SK-N-SH (cell line): ENCODE measurements around the gene DGCR2. TPM values are rescaled to one million over a fixed set of nuclear protein-coding genes. Genes with fewer than 3 reads are reported as not detected.

Experiments used
- CTCF ChIA-PET: fragments of 300-600, 350-600 bp; formaldehyde crosslinking; extraction: SDS; loops from one replicate; lab custom pipeline; 2021; lab: Yijun Ruan, JAX
- POLR2A ChIA-PET: fragments of 350-600 bp; sonication (Branson Sonifier 250); formaldehyde crosslinking; extraction: SDS; loops from one replicate; lab custom pipeline; 2020; ENCODE audit warnings: antibody characterized with exemption, inconsistent platforms; lab: Yijun Ruan, JAX
- DNase-seq: peaks from one replicate; pipeline ENCODE4 v3.0.0; 2012
- H2AFZ ChIP-seq: fragments of 200-600 bp; sonication (generic); 2 replicates; pipeline ENCODE4 v1.8.1; 2016; ENCODE audit warnings: antibody characterized with exemption, mild to moderate bottlenecking, low read depth
- H3F3A ChIP-seq: fragments of 200-600 bp; sonication (generic); replicated peaks from 2 replicates; pipeline ENCODE3; 2016; ENCODE audit warnings: antibody characterized with exemption, mild to moderate bottlenecking; ENCODE audit not compliant: insufficient read depth
- H3K27ac ChIP-seq, 2 experiments: fragments of 200-500 bp in 1 of 2; fragments of 200-600 bp in 1 of 2; sonication (Bioruptor generic) in 1 of 2; sonication (generic), shearing (Covaris generic) in 1 of 2; 2 replicates each; pipeline versions ENCODE4 v1.5.1 to v1.6.1; 2014 to 2016; ENCODE audit warnings: low read depth in 2 of 2, inconsistent platforms in 1 of 2, low read length in 1 of 2, mild to moderate bottlenecking in 1 of 2, mixed read lengths in 1 of 2
- H3K27me3 ChIP-seq: fragments of 200-600 bp; sonication (generic), shearing (Covaris generic); 2 replicates; pipeline ENCODE4 v1.6.1; 2016; ENCODE audit warnings: mixed run types; ENCODE audit not compliant: insufficient read depth
- H3K36me3 ChIP-seq, 2 experiments: fragments of 200-500 bp in 1 of 2; fragments of 200-600 bp in 1 of 2; sonication (Bioruptor generic) in 1 of 2; sonication (generic) in 1 of 2; replicated peaks in 1 of 2; 2 replicates each; pipeline versions ENCODE3 to v1.5.1; 2014 to 2016; ENCODE audit warnings: low read length in 1 of 2, mild to moderate bottlenecking in 1 of 2; ENCODE audit not compliant: insufficient read depth in 2 of 2, control insufficient read depth in 1 of 2
- H3K4me1 ChIP-seq, 2 experiments: fragments of 200-500 bp in 1 of 2; fragments of 200-600 bp in 1 of 2; sonication (Bioruptor generic) in 1 of 2; sonication (generic), shearing (Covaris generic) in 1 of 2; 2 replicates each; pipeline versions ENCODE4 v1.5.1 to v1.6.1; 2014 to 2016; ENCODE audit warnings: low read depth in 1 of 2, low read length in 1 of 2, mixed run types in 1 of 2; ENCODE audit not compliant: insufficient read depth in 2 of 2, control insufficient read depth in 1 of 2
- H3K4me2 ChIP-seq: fragments of 200-600 bp; sonication (generic), shearing (Covaris generic); 2 replicates; pipeline ENCODE4 v1.6.1; 2017; ENCODE audit warnings: mixed run types
- H3K4me3 ChIP-seq, 2 experiments: fragments of 200-500 bp in 1 of 2; fragments of 200-600 bp in 1 of 2; sonication (Bioruptor generic) in 1 of 2; sonication (generic), shearing (Covaris generic) in 1 of 2; 2 replicates each; pipeline versions ENCODE4 v1.5.1 to v1.8.1; 2014 to 2016; ENCODE audit warnings: low read depth in 2 of 2, inconsistent platforms in 1 of 2, low read length in 1 of 2, mild to moderate bottlenecking in 1 of 2, mixed read lengths in 1 of 2, moderate library complexity in 1 of 2
- H3K79me2 ChIP-seq: fragments of 200-600 bp; sonication (generic); 2 replicates; pipeline ENCODE4 v1.8.1; 2017; ENCODE audit warnings: mild to moderate bottlenecking; ENCODE audit not compliant: insufficient read depth
- H3K9ac ChIP-seq: fragments of 200-600 bp; sonication (generic); 2 replicates; pipeline ENCODE4 v1.6.1; 2017; ENCODE audit warnings: mixed run types
- H3K9me2 ChIP-seq: fragments of 200-600 bp; sonication (generic); 2 replicates; pipeline ENCODE4 v1.6.1; 2017; ENCODE audit warnings: mixed run types
- H3K9me3 ChIP-seq: fragments of 200-600 bp; sonication (generic); 2 replicates; pipeline ENCODE4 v1.6.1; 2017; ENCODE audit warnings: mixed run types, mild to moderate bottlenecking, moderate library complexity
- H4K20me1 ChIP-seq: fragments of 200-600 bp; sonication (generic); 2 replicates; pipeline ENCODE4 v1.6.1; 2017; ENCODE audit warnings: mild to moderate bottlenecking, mixed run types; ENCODE audit not compliant: insufficient read depth
- EP300 ChIP-seq, 2 experiments: IDR thresholded peaks; 2 replicates each; pipeline versions ENCODE4 v1.4.0 to v1.6.1; 2012; ENCODE audit warnings: borderline replicate concordance in 1 of 2, low read depth in 1 of 2, low read length in 1 of 2
- EZH2phosphoT487 ChIP-seq: fragments of 200-600 bp; sonication (generic); IDR thresholded peaks from 2 replicates; pipeline ENCODE4 v1.6.1; 2017; ENCODE audit warnings: low read depth, mixed run types, mild to moderate bottlenecking, antibody characterized with exemption, moderate library complexity, borderline replicate concordance
- FOXM1 ChIP-seq: IDR thresholded peaks from 2 replicates; pipeline ENCODE4 v1.4.0; 2012; ENCODE audit warnings: low read depth, mild to moderate bottlenecking
- JUND ChIP-seq: IDR thresholded peaks from 2 replicates; pipeline ENCODE4 v1.4.0; 2012
- NFIC ChIP-seq: IDR thresholded peaks from 2 replicates; pipeline ENCODE4 v1.4.0; 2012; ENCODE audit warnings: borderline replicate concordance
- POLR2AphosphoS5 ChIP-seq: IDR thresholded peaks from 2 replicates; pipeline ENCODE4 v1.6.1; 2012; ENCODE audit warnings: low read depth, low read length
- RCOR1 ChIP-seq: fragments of 150-350 bp; IDR thresholded peaks from 2 replicates; pipeline ENCODE4 v1.6.1; 2017; ENCODE audit warnings: antibody characterized with exemption, low read length
- RFX5 ChIP-seq: IDR thresholded peaks from 2 replicates; pipeline ENCODE4 v1.6.1; 2012; ENCODE audit warnings: mild to moderate bottlenecking, improper control_type of control experiment, low read length
- SMC3 ChIP-seq: IDR thresholded peaks from 2 replicates; pipeline ENCODE4 v1.6.1; 2012; ENCODE audit warnings: low read depth, low read length, improper control_type of control experiment
- TAF1 ChIP-seq: IDR thresholded peaks from 2 replicates; pipeline ENCODE4 v1.6.1; 2012; ENCODE audit warnings: low read depth, mild to moderate bottlenecking, low read length, moderate library complexity, borderline replicate concordance
- TCF12 ChIP-seq: IDR thresholded peaks from 2 replicates; pipeline ENCODE4 v1.4.0; 2012
- TEAD4 ChIP-seq: IDR thresholded peaks from 2 replicates; pipeline ENCODE4 v1.4.0; 2012; ENCODE audit warnings: mild to moderate bottlenecking, borderline replicate concordance; ENCODE audit not compliant: insufficient read depth
- WGBS: methylation state at CpG from one replicate; pipeline ENCODE4 v1.1.6; 2017; ENCODE audit warnings: low lambda C conversion rate; 5-methylcytosine and 5-hydroxymethylcytosine counted together
- polyA plus RNA-seq, 3 experiments: library from polyadenylated mRNA; depleted of rRNA; stranded (reverse); fragments of >200 nt; gene quantifications; 2 replicates each; pipeline ENCODE4 v1.2.3, GENCODE V29; 2012
- TF ChIP-seq, protein P1 (sequence below): IDR thresholded peaks from 2 replicates; pipeline ENCODE4 v1.6.1; 2012; ENCODE audit warnings: mild to moderate bottlenecking, low read depth, low read length, moderate library complexity

DGCR2 gene
- polyA plus RNA-seq, 1 of the 3 experiments (the other 2 are of a cell fraction): 30.4 TPM

- H3K4me2 ChIP-seq: no peak overlapping the region
- 80% methylated on average over 3 of the region's 6 CpGs for WGBS
- peaks cover 6% of the 10 kb centered on the region; the same call in 1 of the 2 replicates for H4K20me1 ChIP-seq
Measured at GRCh38 chr22:19039796-19040280, 82.4 kb downstream of the DGCR2 start.

DNA sequence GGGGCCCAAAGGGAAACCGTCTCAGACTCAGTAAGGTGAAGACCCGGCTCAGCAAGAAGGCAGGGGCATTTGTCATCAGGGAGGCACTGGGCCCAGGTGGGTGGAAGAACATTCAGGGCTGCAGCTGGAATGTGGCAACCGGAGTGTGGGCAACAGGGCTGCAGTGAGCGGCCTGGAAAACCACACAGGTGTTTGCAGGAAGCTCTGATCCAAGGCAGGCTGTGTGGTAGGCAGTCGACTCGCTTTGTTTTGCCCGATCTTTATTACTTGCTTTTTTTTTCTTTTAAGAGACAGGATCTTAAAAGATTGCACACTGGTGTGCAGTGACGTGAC is 82.8 kb downstream of the DGCR2 start:
- Histone ChIP-seq H3K79me2 (no peaks in the 10 kb centered on the region), H3F3A (no peaks in the 10 kb centered on the region), H3K27ac (no peak overlapping the region), H3K36me3 (peaks cover under 1 to 52% of the 10 kb centered on the region in 2 experiments), H4K20me1 (peaks cover 6% of the 10 kb centered on the region; the same call in 1 of the 2 replicates), H2AFZ (no peak overlapping the region), H3K9me3 (no peaks in the 10 kb centered on the region), H3K4me3 (no peak overlapping the region), H3K9ac (no peak overlapping the region), H3K4me1 (no peaks in the 10 kb centered on the region), H3K9me2 (no peaks in the 10 kb centered on the region), H3K27me3 (no peaks in the 10 kb centered on the region), H3K4me2 (no peak overlapping the region)
- 96% methylated on average over 8 of the region's 8 CpGs for WGBS
- POLR2A ChIA-PET: no interaction called here
- no peak for DNase-seq
- TF ChIP-seq RFX5 (no peak), SMC3 (no peak), NFIC (no peak), JUND (no peak), EP300 (IDR thresholded peaks at IDR 0.05; ENCODE audit: borderline replicate concordance in 1 of 2, low read depth in 1 of 2, low read length in 1 of 2) (no peak), POLR2AphosphoS5 (no peak), RCOR1 (no peak), TAF1 (no peak), TCF12 (no peak), EZH2phosphoT487 (no peak)
- TF ChIP-seq, protein P1, sequence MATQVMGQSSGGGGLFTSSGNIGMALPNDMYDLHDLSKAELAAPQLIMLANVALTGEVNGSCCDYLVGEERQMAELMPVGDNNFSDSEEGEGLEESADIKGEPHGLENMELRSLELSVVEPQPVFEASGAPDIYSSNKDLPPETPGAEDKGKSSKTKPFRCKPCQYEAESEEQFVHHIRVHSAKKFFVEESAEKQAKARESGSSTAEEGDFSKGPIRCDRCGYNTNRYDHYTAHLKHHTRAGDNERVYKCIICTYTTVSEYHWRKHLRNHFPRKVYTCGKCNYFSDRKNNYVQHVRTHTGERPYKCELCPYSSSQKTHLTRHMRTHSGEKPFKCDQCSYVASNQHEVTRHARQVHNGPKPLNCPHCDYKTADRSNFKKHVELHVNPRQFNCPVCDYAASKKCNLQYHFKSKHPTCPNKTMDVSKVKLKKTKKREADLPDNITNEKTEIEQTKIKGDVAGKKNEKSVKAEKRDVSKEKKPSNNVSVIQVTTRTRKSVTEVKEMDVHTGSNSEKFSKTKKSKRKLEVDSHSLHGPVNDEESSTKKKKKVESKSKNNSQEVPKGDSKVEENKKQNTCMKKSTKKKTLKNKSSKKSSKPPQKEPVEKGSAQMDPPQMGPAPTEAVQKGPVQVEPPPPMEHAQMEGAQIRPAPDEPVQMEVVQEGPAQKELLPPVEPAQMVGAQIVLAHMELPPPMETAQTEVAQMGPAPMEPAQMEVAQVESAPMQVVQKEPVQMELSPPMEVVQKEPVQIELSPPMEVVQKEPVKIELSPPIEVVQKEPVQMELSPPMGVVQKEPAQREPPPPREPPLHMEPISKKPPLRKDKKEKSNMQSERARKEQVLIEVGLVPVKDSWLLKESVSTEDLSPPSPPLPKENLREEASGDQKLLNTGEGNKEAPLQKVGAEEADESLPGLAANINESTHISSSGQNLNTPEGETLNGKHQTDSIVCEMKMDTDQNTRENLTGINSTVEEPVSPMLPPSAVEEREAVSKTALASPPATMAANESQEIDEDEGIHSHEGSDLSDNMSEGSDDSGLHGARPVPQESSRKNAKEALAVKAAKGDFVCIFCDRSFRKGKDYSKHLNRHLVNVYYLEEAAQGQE: no peak
- CTCF ChIA-PET: interaction anchor here (1.3 kb wide), 1 partner anchor 24 kb away, joined by 4 read pairs; no protein-coding TSS in a partner anchor

More at GRCh38 chr22:19039796-19040280, 82.4 kb downstream of the DGCR2 start:
- no peaks in the 10 kb centered on the region for H3F3A ChIP-seq
- peaks cover 5 to 56% of the 10 kb centered on the region in 2 experiments for H3K36me3 ChIP-seq
- POLR2A ChIA-PET: no interaction called here
- no peaks in the 10 kb centered on the region for H3K27me3 ChIP-seq
- no peak overlapping the region for H3K4me3 ChIP-seq
- TF ChIP-seq TEAD4 (no peak), FOXM1 (no peak), TCF12 (no peak)
- TF ChIP-seq, all 33 proteins: peak for 0
- no peak for DNase-seq
- Histone ChIP-seq H2AFZ (no peak overlapping the region), H3K9me3 (no peaks in the 10 kb centered on the region), H3K9ac (no peak overlapping the region), H3K9me2 (no peaks in the 10 kb centered on the region), H3K4me1 (no peaks in the 10 kb centered on the region), H3K27ac (no peak overlapping the region), H3K79me2 (no peaks in the 10 kb centered on the region)
- CTCF ChIA-PET: interaction anchor here (1.3 kb wide), 1 partner anchor 24 kb away, joined by 4 read pairs; no protein-coding TSS in a partner anchor
